ENCODE data around the gene LIMD2. TPM values are rescaled to one million over a fixed set of nuclear protein-coding genes. Genes with fewer than 3 reads are reported as not detected.
A peak's percentile ranks its signal among the peaks of the same experiment; 100 is the strongest.

LIMD2 gene
- total RNA-seq, 1 donor from 2014 or later = 20.7 TPM

DNA sequence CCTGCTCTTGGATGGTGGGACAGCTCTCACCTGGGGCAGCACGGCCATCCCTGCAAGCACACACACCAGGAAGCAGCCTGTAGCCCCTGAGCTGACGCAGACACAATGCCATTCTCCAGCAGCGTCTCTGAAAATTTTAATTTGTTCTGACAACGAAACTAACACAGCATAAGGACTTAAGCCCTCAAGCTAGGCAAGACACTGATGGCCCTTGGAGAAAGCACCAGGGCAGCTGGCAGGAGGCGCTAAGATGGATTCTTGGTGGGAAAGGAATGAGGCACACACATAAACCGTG lies 2.7 kb upstream of the LIMD2 start:
- peak; percentile 15 for DNase-seq (ENCODE audit: low spot score)
- ATAC-seq = no peak
- intact Hi-C loops (cut with DNase I) = no loop called here

DNA sequence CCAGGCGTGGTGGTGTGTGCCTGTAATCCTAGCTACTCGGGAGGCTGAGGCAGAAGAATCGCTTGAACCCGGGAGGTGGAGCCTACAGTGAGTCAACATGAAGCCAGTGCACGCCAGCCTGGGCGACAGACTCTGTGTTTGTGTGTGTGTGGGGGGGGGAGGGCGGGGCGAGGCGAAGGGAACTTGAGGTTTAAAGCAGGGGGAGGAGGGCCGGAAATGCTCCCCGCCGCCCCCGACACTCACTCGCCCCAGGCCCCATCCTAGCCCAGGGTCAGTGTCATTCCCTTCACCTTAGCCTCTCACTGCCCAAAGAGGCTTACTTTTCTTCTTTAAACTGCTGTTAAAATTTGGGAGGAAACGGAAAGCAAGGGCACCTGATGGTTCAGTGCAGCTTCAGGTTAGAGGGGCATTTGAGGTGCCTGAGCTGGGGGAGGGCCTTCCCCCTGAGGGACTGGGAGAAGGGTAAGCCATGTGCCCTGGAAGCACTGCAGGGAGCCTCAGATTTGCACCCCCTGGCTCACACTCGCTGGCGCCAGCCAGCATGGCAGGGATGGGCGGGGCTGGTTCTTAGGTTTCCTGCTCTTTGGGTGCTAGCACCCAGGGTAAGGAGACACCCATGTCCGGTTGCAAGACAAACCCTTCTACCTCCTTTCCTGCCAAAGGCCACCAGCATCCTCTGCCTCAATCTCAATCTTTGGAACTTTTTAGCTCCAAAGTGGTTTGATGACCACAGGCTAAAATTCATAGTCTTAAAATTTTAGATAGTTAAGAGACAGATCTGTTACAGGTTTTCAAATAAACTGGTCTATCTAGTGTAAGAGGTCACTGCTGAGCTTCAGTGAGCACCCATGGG lies 2.2 kb upstream of the LIMD2 start:
- ATAC-seq = no peak
- intact Hi-C loops (cut with DNase I) = no loop called here
- peak; percentile 63 for DNase-seq (ENCODE audit: low spot score)

DNA sequence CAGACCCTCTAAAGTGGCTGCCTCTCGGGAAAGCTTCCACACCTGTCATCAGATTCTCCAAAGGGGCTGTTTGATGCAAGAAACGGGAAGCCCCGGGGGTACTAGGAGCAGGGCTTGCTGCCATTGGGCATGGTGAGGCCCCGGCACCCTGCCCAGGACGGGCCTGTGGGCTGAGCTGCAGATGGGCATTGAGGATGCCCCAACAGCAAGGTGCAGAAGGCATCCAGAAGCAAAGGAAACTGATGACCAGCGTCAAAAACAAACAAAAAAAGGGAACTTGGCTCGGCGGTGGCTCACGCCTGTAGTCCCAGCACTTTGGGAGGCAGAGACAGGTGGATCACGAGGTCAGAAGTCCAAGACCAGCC lies 1.5 kb upstream of the LIMD2 start:
- no peak for ATAC-seq
- intact Hi-C loops (cut with DNase I) = no loop called here
- DNase-seq (ENCODE audit: low spot score) = peak; percentile 54

DNA sequence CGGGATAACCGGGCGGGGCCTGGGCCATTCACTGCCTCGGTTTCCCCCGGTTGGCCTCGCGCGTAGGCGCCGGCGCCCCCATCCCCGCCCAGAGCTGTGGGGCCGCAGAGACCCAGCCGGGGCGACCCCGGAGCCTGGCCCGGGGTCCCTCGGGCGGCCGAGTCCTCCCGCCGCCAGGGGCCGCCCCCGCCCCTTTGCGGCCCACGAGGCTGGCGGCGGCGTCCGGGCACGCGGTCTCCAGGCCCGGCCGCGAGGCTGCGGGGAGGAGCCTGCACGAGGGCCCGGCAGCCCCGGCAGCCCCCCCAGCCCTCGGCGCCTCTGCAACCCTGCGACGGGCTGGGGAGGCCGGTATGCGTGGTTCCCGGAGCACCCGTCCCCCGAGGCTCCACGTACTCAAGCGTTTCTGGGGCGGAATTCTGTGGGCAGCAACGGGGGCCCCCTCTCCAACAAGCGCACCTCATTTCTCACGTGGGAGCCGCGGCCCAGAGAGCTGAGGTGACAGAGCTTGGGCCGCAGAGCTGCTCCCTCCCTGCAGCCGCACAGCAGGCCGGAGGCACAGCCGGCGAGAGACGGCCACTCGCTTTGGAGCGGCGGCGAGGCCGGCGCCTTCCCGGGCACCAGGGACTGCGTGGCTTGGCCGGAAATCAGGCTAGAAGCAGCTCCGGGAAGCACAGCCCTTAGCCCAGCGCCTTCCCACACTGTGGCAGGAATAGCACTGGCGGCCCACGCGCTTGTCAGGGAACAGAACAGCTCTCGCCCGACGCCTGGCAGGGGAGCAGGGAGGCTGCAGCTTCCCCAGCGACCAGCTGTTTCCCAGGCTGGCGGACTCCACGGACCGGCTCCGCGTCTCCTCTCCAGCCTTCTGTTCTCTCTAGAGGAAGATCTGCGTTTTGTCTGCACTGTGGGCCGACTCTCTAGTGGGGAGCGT lies 867 bp upstream of the LIMD2 start:
- peak; percentile 80 for DNase-seq (ENCODE audit: low spot score)
- peak; percentile 61 for ATAC-seq
- intact Hi-C loops (cut with DNase I) = no loop called here

DNA sequence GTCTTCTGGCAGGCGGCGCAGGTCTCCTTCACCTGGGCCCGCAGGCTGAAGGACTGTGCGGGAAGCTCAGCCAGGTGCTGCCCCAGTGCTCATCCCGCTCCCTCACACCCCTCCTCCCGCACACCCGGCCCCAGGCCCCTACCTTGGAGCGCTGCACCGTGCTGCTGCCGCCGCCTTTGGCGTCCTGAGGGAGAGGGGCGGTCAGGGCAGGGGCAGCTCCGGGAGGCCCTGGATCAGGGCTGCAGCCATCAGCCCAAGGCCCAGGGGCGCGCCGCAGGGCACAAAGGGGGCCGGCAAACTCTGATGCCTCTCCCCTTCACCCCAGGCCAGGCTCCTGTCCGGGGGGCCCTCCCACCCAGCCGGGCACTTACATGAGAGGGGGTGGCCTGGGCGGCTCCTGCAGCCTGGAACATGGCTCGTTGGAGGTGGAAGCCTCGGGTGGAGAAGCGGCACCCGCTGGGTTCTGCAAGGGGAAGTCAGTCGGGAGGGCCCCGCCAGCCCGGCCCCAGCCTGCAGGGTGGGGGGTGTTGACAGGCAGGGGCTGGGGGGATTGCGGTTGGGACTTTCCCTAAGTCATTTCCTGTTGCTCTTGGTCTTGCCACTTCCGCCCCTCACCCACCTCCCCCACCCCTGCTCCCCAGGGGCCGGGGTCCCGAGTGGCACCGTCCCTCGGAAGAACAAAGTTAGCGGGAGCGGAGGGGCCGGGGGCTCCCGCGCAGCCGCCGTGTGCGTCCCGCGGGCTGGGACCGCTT lies 863 bp downstream of the LIMD2 start:
- DNase-seq (ENCODE audit: low spot score) = peak; percentile 77
- peak; percentile 28 for ATAC-seq
- intact Hi-C loops (cut with DNase I) = no loop called here

GRCh38 chr17:63698381-63698885 lies 1.5 kb downstream of the LIMD2 start:
- peak; percentile 61 for DNase-seq (ENCODE audit: low spot score)
- intact Hi-C loops (cut with DNase I) = no loop called here
- no peak for ATAC-seq

GRCh38 chr17:63697341-63698286 lies 2.3 kb downstream of the LIMD2 start:
- ATAC-seq (peak; percentile 20), DNase-seq (ENCODE audit: low spot score) (peak; percentile 75)
- intact Hi-C loops (cut with DNase I) = no loop called here

DNA sequence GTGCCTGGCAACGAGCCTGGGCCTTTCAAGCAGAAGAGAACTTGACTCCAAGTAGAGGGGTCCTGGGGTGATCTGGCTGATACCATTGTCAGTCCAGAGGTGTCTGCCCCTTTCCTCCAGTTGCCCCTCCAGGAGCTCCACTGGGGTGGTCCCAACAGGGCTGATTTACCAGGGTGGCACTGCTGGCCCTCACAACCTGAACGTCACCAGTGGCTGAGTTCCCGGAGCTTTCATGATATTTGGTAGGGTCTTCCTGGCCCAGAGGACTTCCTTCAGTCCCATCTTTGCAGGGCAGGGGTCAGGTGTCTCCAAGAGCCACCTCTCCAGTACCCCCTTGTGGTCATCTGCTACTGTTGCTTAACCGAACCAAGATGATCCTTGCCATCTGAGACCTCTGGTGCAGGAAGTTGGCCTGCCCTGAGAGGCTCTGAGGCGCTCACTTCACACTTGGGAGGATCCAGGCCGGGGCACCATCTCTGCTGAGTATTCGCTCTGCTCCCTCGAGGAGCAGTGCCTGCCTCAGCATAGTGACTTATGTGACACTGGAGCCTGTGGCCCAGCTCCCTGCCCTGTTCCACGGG lies 3.5 kb downstream of the LIMD2 start:
- intact Hi-C loops (cut with DNase I) = no loop called here
- DNase-seq (ENCODE audit: low spot score) = peak; percentile 54
- ATAC-seq = peak; percentile 2

DNA sequence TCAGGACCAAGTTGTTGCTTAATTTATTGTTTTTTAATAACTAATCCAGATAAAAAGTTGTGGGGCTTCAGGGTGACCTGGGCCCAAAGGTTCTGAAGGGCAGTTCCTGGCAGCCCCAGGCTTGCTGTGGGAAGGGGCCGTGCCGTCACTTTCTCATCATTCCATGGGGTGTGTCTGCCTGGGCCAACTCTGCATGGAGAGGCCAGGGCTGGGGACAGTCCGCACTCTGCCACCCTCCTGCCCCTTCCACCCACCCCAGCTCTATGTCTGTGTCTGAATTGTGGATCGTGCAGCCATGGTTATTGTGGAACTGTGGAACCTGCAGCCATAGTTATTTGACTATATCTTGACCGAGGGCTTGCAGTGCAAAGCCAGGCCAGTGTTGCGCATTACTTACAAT lies 4.0 kb downstream of the LIMD2 start:
- intact Hi-C loops (cut with DNase I) = no loop called here
- no peak for ATAC-seq
- DNase-seq (ENCODE audit: low spot score) = peak; percentile 47

- intact Hi-C loops (cut with DNase I) = no loop called here
- DNase-seq (ENCODE audit: low spot score) = peak; percentile 53
- no peak for ATAC-seq
These were observed 4.8 kb downstream of the LIMD2 start for GRCh38 chr17:63694950-63695773.

DNA sequence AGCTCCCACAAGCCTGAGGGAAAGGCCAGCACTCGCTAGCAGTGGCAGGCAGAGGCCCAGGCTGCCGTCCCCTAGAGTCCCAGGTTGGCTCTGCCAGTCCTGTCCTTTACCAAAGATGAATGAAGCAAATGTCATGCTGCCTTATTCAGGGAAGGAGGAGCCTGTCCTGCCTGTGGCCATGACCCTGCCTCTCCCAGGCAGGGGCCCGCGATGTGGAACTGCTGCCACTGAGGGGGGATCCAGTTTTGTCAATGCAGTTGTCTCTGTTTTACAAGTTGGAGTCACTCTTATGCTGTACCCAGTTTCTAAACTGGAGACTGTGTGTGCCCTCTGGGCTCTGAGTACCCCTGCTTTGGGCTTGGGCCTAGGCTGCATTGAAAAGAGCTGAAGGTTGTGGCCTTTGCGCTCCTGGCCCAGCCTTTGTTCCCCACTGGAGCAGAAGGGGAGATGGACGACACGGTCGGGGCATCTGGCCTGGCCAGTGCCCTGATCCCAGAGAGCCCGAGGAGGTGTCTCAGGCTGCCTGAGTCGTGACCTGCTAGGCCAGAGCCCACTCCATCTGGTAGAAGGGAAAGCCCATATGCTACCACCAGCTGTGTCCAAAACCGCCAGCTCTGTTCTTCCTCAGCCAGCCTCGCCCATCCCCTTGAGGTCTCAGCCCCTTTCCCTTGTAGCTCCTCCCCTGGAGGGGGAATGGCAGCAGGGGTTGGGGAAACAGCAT lies 5.5 kb downstream of the LIMD2 start:
- ATAC-seq = no peak
- DNase-seq (ENCODE audit: low spot score) = peak; percentile 42
- intact Hi-C loops (cut with DNase I) = no loop called here

DNA sequence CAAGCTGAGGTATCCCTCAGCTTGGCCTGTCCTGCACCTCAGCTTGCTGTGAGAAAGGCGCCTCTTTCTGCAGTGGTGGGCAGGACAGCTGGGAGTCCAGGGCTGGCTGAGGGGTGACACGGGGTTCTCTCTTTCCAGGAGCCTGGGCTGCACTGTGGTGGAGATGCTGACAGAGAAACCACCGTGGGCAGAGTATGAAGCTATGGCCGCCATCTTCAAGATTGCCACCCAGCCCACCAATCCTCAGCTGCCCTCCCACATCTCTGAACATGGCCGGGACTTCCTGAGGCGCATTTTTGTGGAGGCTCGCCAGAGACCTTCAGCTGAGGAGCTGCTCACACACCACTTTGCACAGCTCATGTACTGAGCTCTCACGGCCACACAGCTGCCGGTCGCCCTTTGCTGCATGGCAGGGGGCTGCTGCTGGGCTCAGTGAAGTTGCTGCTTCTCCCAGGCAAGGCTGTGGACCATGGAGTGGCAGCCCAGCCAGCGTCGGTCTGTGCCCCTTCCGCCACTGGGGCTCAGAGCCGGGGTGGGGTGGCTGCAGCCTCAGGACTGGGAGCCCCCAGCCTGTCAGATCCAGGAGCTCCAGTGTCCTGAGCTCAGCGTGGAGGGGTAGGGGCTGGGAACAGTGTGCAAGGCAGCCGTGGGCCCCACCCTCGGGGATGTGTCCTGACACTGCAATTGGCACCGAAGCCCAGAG lies 6.4 kb downstream of the LIMD2 start:
- peak; percentile 50 for DNase-seq (ENCODE audit: low spot score)
- no peak for ATAC-seq
- intact Hi-C loops (cut with DNase I) = no loop called here

DNA sequence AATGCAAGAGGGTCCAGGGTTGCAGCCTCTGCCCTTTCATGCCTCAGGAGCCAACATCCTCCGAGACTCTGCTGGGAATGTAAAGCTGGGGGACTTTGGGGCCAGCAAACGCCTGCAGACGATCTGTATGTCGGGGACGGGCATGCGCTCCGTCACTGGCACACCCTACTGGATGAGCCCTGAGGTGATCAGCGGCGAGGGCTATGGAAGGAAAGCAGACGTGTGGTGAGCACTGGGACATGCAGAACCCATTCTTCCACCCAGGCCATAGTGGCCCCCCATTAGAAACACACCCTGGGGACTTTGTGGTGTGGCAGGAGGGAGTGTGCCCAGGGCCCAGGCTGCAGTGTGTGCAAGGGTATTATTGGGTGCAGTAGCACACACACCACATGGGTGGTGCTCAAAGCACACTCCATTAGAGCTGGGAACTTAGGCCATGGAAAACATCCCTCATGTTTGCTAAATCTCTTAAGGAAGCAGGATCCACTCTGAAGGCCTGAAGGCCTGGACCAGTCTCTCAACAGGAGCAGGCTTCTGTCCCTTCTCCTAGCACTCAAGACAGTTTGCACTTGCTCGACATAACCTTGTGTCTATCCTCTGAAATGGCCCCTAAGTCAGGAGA lies 7.6 kb downstream of the LIMD2 start:
- ATAC-seq (no peak), DNase-seq (ENCODE audit: low spot score) (no peak)
- intact Hi-C loops (cut with DNase I) = no loop called here

DNA sequence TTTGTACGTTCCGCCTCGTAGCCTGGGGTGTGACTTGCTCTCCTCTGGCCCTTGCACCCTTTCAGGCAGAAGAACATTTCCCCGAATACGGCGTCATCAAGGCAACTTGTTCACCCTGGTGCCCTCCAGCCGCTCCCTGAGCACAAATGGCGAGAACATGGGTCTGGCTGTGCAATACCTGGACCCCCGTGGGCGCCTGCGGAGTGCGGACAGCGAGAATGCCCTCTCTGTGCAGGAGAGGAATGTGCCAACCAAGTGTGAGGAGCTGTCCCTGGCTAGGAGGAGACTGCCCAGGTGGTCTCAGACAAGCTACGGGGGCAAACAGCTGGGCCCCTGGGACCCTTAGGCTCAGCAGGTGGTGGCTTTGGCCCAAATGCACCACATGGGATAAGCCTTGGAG lies 10.4 kb downstream of the LIMD2 start:
- DNase-seq (ENCODE audit: low spot score) (no peak), ATAC-seq (no peak)
- intact Hi-C loops (cut with DNase I) = no loop called here

DNA sequence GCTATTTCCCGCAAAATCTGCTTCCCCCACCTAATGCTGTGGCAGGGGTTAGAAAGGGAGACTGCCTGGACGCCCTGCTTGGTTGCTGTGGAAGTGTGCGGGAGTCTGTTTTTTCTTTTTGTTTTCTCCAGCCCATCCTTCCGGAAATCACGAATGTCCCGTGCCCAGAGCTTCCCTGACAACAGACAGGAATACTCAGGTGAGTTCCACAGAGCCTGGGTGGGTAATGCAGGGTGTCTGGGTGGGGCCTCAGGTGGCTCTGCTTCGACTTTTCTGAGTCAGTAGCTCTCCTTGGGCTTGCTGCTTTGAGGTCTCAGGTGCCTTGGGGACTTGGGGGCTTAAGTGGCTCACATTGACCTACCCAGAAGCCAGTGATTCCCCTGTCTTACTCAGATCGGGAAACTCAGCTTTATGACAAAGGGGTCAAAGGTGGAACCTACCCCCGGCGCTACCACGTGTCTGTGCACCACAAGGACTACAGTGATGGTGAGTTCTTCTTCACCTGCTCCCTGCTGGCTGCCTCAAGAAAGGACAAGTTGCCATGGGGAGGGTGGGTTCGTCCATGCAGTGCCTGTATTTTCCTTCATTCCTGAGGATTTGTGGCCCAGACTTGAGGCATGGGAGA lies 11.4 kb downstream of the LIMD2 start:
- ATAC-seq = no peak
- intact Hi-C loops (cut with DNase I) = no loop called here
- no peak for DNase-seq (ENCODE audit: low spot score)
